ENCODE data around the gene CPOX. TPM values are rescaled to one million over a fixed set of nuclear protein-coding genes. Genes with fewer than 3 reads are reported as not detected.

Gene CPOX
- total and polyA plus RNA-seq, 4 experiments from 2014 or later = 3.3 to 41.3 (median 24.6) TPM

Other genes starting within 250 kb of the CPOX start
- gene OR5K4, start 239.8 kb downstream of the CPOX start, total RNA-seq = not detected
- gene OR5K4, start 239.8 kb downstream of the CPOX start, polyA plus RNA-seq = not detected
- not detected for gene OR5K3, start 202.9 kb downstream of the CPOX start, total RNA-seq
- not detected for gene OR5K3, start 202.9 kb downstream of the CPOX start, polyA plus RNA-seq
- not detected for gene OR5K1, start 130.4 kb downstream of the CPOX start, total RNA-seq
- not detected for gene OR5K1, start 130.4 kb downstream of the CPOX start, polyA plus RNA-seq
- gene OR5K2, start 95.9 kb downstream of the CPOX start, total RNA-seq = not detected
- gene OR5K2, start 95.9 kb downstream of the CPOX start, polyA plus RNA-seq = not detected
- 100 to 1,000 TPM; 421 to 431 TPM for gene CLDND1, start 70.7 kb downstream of the CPOX start, total RNA-seq
- 100 to 1,000 TPM; 149 to 246 TPM for gene CLDND1, start 70.7 kb downstream of the CPOX start, polyA plus RNA-seq
- gene GPR15, start 61.6 kb downstream of the CPOX start, total RNA-seq = 10 to 100 TPM; 31.2 to 32.0 TPM
- 10 to 100 TPM; 12.9 to 14.2 TPM for gene GPR15, start 61.6 kb downstream of the CPOX start, polyA plus RNA-seq
- gene ST3GAL6, start 169.7 kb upstream of the CPOX start, total RNA-seq = 1 to 10 TPM in 1 of 2 experiments, under 1 TPM in 1; 0.50 to 1.3 TPM
- gene ST3GAL6, start 169.7 kb upstream of the CPOX start, polyA plus RNA-seq = under 1 TPM in 1 of 2 donors, not detected in 1; 0.15 TPM